GOT3 (cell line): ENCODE measurements around the gene FAM78B.

ENCODE experiments used
- DNase-seq: peaks from one replicate; lab custom pipeline; 2025; ENCODE audit warnings: mixed read lengths; lab: John Stamatoyannopoulos, UW

Gene FAM78B

DNA sequence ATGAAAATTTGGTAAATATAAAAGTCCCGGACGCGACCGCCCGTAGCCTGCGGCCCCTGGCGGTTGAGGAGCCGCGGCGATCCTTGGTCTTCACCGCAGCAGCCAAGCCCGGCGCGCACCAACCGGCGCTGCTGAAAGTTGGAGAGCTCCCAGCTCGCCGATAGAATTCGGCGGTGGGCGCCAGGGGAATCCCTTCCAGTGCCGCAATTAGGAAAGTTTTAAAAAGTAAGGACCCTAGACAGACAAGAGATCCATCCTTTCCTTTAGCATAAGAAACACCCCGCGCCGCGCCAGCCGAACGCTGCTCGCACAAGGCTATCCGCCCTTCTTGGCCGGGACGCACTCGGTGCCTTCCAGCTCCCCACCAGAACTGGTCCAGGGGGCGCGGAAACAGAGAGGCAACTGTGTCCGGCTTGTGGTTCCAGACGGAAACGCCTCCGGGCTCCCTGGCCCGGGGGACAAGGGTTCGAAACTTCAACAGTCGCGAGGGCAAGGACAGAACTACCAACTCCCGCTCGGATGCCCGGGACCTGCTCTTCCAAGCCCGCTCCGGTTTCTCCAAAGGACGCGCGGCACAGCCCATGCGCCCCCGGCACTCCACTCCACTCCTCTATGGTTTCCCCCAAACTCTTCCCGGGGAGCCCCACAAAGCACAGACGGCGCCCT lies 1.7 kb downstream of the FAM78B start:
- DNase-seq = peak; percentile 55

DNA sequence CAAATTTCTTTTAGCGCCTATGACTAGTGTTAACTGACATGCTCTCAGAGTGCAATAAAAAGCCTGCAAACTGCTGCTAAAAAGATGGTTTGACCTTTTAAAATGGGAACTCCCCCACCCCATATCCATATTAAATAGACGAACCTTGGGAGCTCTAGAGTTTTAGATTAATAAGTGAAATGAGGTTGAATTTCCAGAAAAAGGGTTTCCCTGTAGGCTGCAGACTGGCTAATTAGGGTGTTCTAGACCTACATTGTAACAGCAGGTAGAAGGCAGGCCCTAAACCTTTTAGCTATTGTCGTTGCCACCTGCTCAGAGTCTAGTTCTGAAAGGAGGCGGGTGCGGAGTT lies 2.2 kb downstream of the FAM78B start:
- no peak for DNase-seq

DNA sequence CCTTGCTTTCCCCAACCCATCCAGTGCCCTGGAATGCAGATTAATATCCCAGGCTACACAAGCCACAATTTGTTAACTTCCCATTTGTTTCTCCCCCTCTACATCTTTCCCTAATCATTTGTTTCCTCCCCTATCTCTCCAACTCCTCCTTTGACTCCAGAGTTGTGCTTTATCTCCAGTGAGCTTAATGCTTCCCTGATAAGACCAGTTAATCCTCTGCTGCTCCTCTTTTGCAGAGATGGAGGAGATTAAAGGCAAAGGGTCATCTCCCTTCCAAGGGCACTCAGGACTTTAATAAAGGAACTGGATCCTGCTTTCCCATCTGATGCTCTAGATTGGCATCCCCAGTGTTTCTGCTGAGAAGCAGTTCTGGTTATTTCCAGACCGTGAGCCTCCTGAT lies 7.1 kb downstream of the FAM78B start:
- no peak for DNase-seq

DNA sequence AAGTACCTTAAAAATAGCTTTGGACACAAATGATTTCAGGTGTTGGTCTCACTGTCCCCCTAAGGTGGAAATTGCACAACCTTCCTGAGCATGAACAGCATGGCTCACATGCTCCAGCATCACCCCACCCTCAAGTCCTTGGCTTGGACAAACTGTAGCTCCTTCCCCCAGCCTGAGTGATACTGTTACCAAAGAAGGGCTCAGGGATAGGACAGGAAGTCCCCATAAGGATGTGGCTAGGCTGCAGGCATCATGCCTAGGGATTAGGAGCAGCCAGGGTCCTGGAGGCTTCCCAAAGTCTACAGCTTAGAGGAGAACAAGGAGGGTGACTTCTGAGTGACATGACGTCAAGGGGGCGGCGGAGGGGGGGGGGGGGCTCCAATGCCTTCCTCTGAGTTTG lies 10.1 kb downstream of the FAM78B start:
- DNase-seq = no peak

DNA sequence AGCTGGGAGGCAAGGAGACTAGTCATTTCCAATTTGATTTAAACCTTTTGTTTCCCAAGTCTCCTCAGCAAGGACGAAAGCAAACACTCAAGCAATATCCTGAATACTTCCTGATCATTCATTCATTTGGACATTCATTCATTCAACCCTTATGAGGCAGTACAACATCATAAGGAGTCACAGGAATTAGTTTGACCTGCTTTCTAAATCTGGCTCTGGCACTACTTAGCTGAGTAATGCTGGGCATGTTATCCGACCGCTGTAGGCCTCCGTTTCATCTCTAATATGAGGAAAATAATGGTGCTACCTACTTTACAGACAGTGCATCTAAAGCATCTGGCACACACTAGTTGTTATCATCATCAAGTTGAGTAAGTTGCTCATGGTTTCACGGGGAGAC lies 11.7 kb downstream of the FAM78B start:
- DNase-seq = no peak

DNA sequence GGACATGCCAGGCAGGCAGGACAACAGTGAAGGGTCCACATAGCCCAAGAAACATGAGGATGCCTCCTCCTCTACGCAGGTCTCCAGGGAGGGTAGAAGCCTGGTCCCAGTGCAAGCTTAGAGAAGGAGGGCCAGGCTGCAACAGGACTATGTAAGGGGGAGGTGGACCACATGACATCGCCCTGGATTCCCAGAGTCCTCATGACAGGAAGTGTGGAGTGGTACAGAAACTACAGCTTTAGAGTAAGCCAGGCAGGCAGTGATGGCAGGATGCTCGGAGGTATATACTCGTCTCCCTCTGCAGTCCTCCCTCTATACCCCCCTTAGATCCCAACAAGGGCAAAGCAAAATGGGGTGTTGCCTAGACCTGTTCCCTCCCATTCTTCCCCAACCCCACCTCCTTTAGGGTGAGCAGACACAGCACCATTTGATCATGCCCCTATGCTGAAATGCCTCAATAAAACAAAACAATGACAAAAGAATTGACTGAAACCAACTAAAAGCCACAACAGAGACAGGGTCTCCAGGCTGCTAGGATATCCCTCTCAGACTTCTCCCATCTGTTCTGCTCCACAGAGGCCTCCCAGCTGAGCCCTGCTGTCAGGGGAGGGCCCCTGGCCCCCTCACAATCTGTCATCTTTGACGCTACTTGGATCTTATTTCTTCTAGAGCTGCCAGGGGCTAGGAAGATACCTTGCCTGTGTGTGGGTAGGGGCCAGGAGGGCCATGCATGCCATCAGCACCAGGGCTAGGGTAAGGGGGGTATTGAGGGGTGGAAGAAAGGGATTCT lies 13.1 kb downstream of the FAM78B start:
- no peak for DNase-seq

DNA sequence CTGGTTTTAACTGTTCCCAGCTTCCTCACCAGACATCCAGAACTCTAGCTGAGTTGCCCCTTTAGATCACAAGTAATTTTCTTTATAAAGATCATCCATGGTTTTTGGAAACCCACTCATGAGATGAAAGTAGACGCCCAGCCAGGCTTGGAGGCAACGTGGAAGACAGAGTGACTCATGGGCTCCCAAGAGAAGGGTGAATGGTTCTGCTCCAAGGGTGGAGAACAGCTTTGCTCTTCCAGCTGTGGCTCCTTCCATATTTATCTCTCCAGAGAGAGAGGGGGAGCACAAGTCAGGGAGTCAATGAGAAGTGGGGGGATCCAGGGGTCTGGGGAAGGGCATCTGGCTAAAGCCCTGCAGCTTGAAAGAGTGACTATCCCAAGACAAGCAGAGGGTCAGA lies 13.8 kb downstream of the FAM78B start:
- no peak for DNase-seq

DNA sequence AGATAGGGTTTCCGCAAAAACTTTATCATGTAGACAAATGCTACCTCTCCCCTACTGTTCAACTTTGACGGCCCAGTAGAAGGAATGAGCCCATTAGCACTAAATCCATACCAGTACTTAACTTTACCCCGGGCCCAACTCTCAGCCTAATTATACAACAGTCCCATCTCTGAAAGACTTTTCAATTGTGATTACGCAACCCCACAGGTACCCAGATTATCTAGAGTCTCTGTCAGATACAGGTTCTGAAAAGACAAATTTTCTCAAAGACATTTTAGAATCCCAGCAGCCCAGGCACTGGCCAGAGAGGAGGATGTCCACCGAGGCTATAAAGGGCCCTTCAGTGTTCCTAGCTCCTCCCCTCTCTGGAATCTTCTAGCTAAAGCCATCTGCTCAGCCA lies 15.0 kb downstream of the FAM78B start:
- DNase-seq = no peak

DNA sequence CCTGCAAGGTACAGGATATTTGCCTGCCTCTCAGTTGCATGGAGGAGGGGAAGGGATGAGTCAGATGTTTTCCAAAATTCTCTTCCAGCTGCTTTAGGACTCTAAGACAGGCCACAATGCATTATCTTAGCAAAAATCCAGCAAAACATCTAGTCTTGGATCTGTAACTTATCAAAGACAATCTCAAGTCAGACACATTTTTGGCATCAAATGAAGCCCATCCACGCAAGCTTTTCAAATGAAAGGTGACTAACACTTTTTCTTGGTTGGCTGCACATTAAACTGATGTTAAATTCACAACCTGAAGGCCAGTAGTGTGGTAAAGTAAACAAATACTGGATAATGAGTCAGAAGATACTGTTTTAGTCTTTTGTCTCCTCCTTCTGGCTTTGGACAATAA lies 21.3 kb downstream of the FAM78B start:
- no peak for DNase-seq

DNA sequence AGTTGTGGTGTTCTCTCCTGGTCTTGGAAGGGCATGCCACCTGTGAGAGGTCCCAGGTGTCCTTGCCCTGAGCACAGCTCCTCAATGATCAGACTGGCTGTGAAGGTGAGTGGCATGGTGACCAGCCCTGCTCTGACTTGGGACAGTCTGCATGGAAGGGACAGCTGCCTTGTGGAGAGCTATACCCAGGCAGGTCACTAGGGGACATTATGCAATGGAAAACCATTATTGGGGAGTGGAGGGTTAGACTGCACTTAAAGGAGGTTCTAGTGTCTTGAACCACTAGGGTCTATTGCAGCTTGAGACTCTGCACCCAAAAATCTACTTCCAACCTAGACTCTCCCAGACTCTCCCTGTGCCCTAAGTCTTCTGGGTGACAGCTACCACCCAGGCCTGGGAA lies 24.8 kb downstream of the FAM78B start:
- DNase-seq = no peak

DNA sequence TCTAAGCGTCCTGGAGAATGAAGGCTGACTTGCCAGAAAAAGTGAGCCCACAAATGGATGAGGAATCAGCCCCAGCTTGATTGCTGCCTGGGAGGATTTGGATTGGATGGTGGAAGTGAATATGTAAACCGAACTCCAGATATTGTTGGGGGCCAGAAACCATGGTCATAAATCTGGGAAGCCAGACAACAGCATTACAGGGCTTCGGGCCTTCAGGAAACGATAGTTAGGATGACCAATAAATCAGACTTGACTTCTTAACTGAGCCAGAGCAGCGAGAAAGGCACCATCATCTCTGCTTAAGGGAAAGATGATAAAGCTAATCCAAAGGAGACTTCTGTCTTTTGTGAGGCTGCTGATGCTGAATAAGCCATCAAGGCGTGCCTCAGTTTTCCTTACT lies 26.6 kb downstream of the FAM78B start:
- no peak for DNase-seq

DNA sequence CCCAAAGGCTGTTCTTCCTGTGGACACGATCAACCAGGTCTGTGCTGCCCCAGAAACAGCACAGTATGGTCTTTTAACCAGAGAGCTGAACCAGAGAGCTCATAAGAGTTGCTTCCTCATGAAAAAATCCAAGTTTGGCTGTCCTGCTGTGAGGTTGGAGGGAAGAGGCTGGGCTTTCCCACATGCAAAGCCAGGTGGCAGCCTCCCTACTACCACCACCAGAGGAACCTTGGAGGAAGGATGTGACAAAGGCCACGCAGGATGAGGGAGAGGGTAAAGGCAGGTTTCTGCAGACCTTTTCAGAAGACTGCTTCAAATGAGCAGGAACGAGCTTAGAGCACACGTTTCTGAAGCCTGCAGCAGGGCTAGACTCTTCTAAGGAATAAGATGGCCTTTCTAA lies 27.1 kb downstream of the FAM78B start:
- DNase-seq = no peak

DNA sequence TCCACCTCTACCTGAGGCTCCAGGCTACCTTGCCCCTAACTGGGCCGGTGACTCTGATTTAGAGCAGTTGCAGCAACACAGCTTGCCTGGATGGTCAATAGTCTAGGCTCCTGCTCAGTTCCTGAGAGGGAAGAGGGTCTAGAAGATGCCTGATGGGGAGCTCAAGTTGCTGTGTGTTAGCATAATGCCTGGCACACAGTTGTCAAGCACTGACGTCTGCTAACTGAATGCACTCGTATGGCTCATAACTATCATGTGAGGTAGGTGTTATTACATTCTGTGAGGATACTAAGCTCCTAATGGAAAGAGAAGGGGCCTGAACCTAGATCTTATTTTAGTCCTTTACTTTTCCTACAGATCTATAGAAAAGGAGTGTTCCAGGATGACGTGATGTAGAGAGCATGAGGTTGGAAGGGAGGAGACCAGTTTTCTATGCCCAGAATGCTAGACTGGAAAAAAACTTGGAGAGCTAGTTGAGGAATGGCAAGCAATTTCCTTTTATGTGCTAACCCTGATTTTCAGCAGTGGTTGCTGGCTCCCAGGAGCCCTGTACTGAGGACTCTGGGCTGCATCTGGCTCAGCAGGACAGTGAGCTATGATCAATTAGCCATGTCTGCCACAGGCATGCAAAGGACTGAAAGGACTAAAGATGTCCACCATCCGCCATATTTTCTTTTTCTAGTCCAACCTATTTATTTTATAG lies 30.0 kb downstream of the FAM78B start:
- DNase-seq = no peak

DNA sequence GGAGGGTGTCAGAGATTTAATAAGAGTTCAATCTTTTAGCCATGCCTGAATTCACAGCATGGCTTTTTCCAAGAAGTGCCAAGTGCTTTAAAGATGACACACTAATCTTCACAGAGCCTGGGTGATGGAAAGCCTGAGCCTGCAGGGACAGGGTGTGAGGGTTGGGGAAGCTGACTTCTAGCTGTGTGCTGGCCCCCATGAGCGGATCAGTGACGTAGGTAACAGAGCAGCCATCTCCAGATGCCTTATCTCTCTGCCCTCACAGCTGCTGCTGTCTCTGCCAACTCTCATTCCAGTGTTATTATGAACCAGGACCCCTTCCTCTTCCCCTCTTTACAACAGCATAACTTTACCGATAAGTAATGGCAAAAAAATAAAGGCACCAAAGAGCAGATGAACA lies 30.6 kb downstream of the FAM78B start:
- no peak for DNase-seq

DNA sequence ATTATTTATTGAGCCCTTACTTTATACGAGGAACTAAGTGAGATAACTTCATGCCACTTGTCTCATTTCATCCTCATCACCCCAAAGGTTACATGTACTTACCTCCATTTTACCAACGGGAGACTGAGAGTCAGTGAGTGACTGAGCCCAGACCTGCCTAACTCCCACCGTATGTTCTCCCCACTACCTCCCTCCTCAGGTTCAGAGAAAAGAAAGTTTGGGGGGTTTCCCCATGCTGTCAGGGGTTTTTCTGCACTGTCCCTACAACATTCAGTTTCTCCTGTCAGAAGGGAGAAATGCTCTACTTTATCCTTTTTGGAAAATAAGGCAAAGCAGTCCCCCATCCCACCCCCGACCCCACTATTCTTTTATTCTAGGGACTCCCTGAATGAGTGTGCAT lies 32.9 kb downstream of the FAM78B start:
- no peak for DNase-seq

DNA sequence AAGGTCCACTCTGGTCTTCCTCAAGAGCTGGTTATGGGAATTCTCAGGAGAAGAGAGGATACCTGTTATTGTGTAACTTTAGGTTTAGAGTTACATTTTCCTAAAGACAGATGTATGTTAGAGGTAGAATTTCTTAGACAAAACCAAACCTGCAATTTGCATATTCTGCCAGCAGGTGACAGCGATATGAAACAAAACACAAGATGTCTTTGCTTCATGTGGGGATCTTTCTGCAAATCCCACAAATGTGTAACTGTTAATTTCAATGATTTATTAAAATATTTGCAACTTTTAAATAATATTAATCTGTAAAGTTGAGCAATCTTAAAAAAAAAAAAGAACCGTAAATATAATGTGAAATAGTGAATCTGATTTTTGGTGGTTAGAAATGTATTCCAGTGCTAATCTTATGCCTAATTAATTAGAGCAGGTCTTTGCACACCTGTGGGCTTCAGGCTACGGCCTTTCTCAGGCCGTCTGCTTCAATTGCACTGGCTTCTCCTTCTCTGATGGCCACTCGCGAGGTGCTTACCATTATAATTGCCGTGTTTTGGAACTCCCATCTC lies 33.4 kb downstream of the FAM78B start:
- DNase-seq = no peak

DNA sequence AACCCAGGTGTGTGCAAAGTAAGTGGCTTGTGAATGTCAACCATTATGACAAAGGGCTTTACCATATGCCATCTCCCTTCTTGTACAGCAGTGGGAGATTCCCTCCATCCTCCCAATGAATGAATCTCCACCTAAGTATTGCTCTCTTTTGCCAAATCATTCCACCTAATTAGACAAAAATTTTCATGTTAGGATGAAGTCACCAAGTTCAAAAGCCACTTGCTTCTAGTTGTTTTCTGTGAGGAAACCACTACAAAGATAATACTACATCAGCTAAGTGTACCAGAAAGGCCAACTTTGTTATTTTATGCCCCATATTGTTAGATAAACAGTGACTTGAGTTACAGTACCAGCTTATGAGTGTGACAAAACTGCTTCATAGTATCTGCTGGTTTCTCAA lies 34.3 kb downstream of the FAM78B start:
- DNase-seq = no peak

DNA sequence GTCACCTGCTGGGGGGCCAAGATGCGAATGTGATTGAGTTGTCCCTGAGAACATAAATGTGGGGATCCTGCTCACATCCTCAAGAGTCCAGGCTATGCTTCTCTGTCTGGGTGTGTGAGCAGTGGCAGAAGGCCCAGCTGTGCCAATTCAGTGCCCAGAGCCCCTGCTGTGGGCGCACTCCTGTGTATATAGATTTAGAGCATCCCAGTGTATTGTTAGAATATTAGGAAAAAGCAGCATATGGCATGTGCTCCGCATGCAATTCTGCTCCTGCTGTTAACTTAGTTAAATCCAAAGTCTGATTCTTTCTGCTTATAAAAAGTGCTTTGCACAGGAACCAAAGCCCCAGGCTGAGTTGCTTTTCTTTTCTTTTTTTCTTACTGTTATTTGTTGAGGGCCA lies 37.8 kb downstream of the FAM78B start:
- DNase-seq = no peak

DNA sequence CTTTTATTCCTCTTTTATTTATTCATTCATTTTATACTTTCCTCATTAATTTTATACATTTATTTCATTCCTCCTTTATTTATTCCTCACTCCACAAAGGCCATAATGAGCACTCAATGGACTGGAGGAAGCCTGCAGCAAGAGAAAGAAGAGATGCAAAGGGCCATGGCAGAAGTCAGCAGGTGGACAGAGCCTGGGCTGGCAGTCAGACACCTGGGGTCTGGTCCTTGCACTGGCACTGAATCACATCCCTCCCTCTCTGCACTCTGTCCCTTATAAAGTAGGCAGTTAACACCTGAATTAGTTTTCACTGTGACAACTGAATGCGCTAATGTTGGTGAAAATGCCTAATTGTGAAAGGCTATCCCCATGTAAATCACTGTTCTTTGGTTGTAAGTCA lies 38.6 kb downstream of the FAM78B start:
- DNase-seq = no peak

DNA sequence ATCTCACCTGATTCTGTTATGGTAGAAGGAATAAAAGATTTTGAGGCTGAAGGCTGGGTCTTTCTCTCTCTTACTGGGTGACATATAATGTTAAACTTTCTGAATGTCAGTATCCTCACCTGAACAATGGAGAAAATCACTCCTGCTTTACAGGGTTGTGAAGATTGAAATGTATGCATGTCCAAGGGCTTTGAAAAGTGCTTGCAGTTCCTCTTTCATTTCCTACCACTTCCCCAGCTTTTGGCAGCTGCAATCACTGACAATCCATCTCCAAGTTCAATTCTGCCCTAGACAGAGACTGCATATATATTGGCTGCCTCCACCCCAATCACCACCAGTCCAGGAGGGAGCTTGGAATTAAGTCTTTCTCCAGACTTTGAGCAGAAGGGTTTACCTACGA lies 39.8 kb downstream of the FAM78B start:
- no peak for DNase-seq

DNA sequence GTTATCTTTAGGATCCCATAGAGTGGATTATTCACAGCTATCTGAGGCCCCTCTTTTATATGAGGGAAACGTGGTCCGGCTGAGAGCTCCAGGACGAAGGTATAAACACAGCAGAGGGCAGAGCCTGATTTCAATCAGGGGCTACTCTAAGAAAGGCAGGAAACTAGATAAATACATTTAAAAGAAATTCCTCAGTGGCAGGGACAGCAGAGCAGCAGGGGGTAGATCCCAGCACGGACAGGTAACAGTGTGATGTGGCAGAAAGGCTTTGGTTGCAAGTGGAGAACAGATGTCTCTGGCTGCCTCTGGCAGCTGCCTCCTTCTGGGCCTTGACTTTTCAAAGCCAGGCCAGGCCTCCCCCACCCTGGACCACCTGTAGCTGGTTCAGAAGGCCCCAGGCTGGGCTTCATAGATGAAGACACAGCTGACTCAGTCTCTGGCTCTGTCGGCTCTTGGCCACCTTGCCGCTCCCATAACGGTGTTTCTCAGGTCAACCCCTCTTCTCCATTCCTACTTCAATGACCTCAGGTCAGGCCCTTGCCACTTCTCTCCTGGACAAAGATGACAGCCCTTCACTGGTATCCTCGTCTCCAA lies 43.8 kb downstream of the FAM78B start:
- no peak for DNase-seq

DNA sequence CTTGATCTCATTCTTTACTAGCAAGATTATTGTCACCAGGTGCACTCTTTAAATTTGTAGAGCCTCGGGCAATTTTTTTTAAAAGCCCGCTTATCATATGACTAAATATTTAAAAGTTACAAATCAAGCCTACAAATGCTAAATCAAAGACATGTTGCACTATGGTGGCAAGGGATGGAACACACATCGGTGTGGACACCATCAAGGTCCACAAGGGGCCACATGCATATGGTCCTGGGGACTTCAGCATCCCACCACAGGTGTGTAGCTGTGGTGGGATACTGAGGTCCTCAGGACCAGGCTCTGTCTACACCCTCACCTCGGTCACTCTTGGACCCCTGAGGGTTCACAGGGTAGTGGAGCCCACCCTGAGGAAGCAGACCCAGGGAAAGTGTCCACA lies 45.8 kb downstream of the FAM78B start:
- DNase-seq = no peak

DNA sequence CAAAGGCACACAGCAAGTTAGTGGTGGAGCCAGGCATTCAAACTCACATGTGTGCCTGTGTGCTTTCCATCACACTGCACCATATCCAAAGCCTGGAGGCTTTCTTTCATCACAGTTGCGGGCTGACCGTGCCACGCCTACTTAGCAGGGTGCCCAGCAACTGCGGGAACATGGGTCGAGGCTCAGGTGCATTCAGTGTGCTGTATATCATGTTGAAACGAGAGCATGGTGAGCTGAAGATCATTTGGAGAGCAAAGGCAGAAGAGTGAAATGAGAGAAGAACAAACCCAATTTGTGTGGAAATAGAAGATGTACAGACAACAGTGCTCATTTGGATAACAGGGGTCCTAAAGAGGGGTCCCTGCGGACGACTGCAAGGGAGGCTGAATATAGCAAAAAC lies 46.5 kb downstream of the FAM78B start:
- no peak for DNase-seq
